AG20443 (cell line): Measurements from ENCODE around the gene FRYL.
"Not testable (repeated sequence)": the region's sequence is repeated elsewhere in the genome, so short reads cannot be mapped to it uniquely, and the experiment has no call there.

Source experiments
- DNase-seq: peaks from one replicate; pipeline ENCODE4 v3.0.0; 2012; ENCODE audit warnings: low spot score, mixed read lengths

FRYL gene

DNA sequence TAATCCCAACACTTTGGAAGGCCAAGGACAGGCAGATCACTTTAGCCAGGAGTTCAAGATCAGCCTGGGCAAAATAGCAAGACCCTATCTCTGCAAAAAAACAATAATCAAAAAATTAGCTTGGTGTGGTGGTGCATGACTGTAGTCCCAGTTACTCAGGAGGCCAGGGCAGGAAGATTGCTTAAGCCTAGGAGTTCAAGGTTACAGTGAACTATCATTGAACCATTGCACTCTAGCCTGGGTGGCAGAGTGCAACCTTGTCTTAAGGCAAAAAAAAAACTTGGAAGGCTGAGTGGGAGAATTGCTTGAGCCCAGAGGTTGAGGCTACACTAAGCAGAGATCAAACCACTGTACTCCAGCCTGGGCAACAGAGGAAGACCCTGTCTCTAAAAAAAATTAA, 5.2 kb upstream of the FRYL start:
- no peak for DNase-seq

DNA sequence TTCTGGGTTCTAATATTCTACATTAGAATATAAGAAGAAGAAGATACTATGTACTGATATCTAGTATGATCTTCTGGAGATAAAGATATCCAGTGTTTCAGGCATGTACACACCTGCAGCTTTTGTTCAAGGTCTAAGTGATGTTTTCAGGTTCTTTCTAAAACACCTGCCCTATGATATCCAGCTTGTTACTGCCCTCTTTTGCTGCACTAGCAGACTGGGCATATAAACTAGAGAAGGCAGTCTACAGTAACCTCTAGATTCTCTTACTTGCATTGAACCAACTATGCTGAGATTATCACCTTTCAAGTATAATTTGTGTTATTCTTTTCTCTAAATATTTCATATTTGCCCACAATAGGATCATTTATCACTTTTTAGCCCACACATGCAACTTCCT, 1.9 kb upstream of the FRYL start:
- no peak for DNase-seq

DNA sequence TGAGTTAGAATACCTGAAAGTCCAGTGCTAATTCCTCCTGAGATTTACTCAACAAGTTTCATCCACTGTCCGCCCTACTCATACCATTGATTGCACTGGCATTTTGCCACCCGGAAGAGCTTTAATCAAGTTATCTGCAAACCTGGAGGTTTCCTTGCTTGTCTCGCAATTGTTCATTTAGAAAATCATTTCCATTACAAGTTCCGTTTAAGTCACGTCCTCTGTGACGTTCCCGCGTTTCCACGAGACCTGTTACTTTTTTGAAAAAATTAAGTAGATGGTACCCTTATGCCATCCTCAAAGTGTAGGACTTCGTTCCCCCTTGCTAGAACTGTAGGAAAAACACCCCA, 761 bp upstream of the FRYL start:
- DNase-seq, result peak; percentile 12

DNA sequence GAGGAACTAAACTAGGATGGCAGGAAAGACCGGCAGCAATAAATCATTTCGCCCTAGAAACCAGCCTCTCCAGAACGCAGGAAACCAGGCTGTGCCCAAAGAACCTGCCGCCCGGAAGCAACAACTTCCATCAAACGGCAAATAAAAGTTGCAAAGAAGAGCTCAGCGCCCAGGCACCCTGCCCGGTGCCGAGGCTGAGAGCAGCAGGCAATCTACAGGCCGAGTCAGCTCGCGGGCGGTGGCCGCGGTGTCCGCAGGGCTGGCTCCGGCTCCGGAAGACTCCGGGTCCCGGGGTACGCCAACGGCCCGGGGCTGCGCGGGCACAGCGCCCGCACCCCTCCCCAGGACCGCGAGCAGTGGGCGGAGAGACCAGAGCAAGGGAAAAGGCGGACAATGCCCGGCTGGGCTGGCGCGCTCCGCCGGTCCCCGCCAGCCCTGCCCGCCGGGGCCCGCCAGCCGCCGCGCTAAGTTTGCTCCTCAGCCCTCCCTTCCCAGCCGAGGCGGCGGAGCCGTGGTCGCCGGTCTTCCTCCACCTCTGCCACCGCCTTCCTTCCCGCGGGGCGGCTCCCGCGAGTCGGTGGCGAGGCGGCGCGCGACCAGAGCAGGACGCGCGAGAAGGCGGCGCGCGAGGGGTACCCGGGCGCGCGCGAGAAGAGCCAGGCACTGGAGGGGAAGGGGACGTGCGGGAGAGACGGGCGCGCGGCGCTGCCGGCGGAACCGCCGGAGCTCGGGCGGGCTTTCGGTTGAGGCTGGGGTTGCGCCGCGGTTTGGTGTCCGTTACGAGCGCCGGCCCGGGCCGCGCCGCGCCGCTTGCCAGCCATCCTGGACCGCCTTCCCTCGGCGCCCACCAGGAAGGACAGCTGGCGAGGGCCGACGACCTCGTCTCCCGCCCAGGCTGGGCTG, 733 bp downstream of the FRYL start:
- peak; percentile 71 for DNase-seq

DNA sequence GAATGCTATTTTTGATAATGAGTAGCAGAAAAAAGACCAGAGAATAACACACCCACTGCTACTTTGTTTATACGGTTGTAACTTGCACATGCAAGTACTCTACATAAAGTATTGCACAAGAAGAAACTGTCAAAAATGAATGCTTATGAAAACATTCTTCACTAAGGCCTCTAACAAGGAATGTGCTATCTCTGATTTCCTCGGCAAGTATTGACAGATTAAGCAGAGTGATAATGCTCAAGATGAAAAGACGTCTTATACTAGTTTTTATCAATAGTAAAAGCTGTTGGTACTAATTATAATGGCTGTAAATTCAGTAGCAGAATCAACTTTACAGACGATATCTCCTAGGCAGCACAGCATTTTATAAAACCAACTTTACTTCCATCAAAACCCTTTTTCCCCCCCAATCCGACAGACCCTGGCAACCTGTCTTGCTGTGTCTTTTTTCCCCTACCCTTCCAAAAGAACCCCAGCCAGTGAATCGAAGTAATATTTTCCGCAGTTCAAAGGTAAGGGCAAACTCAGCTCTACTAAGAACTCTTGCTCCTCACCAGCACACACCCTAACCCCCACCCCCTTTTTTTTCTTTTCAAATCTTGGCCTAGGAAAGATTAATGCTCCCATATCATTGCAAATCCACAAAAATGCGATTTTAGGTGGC, 1.5 kb downstream of the FRYL start:
- DNase-seq, result peak; percentile 13

DNA sequence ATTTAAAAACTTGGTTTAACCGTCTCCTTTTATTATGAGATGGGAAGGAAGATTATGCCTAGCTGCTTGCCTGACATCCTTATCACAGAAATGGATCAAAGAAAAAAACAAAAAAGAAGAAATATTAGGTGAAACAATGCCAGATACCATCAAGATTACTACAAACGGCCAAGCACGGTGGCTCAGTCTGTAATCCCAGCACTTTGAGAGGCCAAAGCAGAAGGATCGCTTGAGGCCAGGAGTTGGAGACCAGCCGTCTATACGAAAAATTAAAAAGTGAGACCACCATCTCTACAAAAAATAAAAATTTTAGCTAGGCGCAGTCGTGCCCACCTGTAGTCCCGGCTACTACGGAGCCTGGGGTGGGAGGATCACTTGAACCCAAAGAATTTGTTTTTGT, 2.3 kb downstream of the FRYL start:
- no peak for DNase-seq

DNA sequence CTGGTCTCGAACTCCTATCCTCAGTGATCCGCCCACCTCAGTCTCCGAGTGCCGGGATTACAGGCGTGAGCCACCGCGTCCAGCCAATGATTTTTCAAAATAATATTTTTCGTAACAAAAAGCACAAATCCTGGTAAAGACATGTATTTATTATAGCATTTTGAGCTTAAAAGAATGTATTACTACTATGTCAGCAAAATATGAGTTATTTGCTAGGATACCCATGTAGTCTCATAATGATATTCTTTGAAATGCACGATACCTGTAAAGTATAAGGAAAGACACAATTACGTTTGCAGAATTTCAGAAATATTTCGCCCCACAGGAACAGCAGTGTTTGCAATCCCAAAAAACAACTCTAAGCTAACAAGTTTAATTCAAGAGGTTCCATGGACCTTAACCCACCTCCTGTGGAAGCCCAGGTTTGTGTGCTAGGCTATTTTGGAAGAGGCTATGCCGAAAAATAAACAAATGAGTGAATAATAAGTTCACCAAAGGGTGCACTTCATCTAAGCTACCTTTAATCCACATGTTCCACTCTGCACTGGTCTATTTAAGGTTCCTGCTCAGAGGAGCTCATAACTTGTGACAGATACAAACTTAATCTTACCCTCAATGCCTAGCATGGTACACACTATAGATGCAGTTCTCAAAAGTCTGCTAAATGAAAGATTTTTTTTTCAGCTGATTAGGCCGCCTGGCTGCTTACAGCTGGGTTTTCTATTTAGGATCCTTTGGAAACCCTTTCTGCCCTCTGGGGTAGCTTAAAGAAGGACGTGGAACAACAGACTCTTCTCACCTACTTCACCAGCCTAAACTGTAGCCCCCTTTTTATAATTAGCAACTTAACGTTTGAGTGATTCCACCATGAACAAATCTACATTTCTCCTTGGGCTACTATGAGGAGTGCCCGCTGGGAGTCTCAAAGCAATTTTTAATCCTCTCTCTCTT, 5.0 kb downstream of the FRYL start:
- no peak for DNase-seq

DNA sequence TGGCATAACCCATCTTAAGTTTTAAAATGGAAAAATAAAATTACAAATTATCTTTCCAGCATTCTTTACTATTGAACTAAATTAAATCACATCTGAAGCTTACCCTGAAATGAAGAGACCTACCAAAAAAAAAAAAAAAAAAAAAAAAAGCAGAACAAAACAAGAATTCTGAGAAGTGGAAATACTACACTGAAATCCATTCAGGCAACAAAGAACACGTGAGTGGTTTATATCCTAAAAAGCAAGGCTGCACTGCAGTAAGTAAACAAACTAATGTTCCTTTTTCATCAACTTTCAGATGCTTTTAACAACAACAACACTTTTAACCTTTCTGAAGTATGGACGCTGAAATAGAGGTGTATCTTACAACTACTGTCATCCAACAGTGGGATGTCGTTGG, 7.5 kb downstream of the FRYL start:
- no peak for DNase-seq

DNA sequence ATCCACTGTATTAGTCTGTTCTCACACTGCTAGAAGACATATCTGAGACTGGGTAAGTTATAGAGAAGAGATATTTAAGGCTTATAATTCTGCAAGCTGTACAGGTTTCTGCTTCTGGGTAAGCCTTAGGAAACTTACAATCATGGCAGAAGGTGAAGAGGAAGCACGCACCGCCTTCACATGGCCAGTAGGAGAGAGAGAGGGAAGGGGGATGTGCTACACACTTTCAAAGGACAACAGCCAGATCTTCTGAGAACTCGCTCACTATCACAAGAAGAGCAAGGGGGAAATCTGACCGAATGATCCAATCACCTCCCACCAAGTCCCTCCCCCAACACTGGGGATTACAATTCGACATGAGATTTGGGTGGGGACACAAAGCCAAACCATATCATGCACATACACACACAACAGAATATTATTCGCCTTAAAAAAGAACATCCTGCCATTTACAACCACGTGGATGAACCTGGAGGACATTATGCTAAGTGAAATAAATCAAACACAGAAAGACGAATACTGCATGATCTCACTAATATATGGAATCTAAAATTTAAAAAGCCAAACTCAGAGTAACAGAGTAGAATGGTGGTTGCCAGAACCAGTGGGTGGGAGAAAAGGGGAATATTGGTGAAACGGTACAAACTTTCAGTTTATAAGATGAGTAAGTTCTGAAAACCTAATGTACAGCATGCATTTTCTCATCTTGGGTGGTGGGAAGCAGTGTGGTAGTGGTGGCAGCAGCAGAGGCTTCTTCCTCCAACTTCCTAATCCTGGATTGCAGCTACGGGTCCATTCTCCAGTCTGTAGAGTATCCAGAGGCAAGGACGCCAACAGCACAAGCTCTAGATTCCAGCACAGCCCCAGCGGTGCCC, 12.8 kb downstream of the FRYL start:
- no peak for DNase-seq

DNA sequence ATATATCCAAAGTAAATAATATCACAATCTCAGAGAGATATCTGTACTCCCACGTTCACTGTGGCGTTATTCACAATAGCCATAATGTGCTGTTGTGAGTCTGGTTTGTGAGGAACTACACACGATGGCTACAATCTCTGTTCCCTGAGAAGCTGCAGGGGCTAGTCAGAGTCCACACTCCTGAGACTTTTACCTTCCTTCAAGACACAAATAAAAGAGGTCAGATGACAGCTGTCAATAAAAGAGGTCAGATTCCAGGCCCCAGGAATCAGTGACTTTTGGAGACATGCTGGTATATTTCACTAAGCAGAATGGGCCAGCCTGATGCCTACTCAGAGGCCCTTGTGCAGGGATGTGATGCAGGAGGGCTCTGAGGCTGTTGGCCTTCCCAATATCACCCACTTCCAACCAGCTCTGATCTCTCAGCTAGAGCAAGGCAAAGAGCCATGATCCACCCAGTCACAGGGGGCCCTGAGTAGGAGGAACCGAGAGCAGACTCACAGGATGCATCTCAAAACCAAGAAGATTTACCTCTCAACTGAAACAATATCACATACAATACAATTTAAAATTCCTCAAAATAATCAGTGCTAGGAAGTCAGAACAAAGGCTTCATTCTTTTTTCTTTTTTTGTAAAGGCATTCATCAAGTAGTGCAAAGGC, 13.8 kb downstream of the FRYL start:
- no peak for DNase-seq

DNA sequence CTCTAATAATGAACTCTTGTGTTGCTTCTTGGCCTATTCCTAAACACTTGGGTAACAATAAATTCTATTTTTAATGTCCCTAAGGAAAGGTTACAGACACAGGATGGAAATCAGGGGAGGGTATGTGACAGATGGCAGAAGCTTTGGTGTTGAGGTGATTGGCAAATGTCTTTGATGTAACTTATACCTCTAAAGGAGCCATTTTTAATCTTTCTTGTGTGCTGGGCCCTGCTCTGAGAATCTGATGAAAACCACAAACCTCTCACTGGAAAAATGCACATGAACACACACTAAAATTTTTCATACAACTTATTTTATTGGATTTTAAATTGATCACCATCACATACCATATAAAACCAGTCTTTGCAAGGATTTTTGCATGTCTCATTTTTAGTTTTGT, 17.7 kb downstream of the FRYL start:
- no peak for DNase-seq

DNA sequence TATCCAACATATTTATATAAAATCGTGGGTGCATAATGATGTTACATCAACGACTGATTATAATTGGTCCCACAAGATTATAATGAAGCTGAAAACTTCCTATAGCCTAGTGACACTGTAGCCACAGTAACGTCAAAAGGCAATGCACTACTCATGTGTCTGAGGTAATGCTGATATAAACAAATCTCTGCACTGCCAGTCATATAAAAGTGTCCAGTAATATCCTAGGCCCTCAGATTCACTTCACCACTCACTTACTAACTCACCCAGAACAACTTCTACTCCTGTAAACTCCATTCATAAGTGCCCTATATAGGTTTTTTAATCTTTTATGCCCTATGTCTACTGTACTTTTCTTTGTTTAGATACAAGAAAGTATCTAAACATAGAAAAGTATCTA, 18.8 kb downstream of the FRYL start:
- no peak for DNase-seq

DNA sequence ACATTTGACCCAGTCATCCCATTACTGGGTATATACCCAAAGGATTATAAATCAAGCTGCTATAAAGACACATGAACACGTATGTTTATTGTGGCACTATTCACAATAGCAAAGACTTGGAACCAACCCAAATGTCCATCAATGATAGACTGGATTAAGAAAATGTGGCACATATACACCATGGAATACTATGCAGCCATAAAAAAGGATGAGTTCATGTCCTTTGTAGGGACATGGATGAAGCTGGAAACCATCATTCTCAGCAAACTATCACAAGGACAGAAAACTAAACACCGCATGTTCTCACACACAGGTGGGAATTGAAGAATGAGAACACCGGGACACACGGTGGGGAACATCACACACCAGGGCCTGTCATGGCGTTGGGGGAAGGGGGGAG, 21.4 kb downstream of the FRYL start:
- DNase-seq, result not testable (repeated sequence)

DNA sequence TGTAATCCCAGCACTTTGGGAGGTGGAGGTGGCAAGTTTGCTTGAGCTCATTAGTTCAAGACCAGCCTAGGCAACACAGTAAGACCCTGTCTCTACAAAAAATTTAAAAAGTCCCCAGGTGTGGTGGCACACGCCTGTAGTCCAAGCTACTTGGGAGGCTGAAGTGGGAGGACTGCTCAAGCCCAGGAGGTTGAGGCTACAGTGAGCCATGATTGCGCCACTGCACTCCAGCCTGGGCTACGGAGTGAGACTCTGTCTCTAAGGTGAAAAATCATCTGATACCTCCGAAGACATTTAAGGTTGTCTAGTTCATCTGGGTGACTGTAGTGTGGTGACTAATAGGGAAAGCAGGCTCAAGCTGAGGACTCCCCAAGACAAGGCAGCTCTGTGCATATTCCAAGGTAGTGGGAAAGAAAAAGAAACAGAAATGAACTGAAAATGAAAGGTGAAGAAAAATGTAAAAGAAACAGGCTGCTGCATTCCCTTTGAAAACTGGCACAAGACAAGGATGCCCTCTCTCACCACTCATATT, 23.3 kb downstream of the FRYL start:
- peak; percentile 32 for DNase-seq

DNA sequence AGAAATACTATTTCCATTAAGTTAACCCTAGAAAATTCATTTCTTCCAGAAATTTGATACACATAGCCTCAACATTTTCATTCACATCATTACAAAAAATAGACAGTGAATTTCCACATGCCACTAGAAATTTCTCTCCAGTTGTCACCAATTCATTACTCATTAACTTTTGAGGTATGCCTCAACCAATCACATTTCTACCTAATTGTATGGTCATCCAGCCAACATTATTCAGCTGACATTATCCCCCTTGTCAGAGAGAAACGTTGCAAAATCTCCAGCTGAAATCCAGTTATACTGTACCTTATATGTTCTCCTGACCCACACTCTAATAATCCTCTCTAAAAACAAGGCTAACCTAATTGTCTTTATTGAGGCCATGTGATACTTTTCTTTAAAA, 24.8 kb downstream of the FRYL start:
- no peak for DNase-seq

DNA sequence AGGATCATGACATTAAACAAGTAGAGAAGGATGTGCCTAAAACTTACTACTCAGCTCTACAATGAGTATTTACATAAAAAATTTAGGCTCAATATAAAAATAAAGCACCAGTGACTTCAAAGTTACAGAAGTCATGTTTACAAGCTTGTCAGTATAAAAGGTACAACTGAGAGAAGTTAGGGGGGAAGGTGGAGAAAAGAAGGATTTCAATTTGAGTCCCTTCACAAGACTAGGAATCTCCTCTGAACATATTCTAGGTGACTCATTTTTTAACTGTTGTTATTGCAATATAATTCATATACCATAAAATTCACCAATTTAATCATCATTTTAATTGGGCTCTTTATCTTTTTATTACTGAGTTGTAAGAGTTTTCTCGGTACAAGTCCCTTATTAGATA, 26.9 kb downstream of the FRYL start:
- DNase-seq, result no peak

DNA sequence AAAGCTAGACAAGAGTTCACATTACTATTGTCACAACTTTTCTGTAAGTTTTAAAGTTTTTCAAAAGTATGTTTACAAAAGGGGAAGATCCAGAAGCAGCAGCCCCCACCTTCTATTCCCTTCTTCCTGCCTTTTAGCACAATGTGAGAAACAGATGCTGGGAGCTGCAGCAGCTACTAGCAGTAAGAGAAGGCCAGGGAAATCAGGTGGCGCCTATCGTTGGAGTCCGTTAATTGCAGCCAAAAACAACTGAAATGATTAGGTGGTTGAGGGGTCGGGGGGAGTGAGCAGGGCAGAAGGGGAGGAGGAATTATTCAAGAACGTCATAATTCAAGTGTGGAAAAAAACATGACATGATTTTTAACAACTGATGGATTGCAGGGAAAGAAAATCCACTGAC, 27.4 kb downstream of the FRYL start:
- no peak for DNase-seq

DNA sequence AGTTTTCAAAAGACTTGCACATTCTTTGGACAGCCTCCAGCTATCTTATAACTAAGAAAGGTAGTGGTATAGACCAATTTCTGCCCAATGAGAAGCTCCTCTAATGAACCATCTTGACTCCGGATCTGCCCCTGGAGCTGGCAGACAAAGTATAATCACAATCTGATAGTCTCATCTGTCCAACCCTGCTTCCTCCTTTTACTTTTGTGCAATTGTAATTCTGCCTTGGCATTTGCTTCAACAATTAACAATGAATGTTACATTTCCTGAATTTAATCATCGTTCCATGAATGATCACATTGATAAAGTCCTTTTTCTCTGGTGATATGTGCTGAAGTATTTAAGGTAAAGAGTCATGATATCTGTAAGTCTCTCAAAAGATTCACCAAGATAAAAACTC, 27.8 kb downstream of the FRYL start:
- no peak for DNase-seq

DNA sequence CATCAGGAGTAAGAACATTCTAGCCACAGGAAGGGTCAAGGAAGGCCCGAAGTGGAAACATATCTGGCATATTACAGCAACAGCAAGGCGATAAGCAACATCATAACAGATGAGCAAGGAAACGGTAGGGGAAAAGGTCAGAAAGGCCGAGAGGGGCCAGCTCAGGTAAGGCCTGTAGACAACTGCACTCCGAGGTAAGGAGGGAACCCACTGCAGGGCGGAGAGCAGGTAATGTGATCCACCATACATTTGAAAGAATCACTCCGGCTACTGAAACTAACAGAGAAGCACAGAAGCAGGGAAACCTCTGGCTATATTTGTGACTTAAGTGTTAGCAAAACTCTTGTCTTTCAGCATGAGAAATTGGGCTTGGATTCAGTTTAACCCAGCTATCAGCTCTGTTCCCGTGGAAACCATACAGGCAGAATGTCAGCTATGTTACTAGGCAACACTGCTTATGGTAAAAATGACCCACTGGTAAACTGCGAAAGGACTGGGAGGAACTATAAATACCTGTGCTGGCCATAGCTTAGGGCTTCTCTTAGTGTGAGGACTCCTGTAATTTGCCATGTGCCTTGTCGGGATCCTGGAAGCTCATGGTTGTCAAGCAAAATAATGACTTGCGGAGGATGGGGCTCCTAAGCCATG, 31.0 kb downstream of the FRYL start:
- no peak for DNase-seq
